Fibroblast of lung (primary cell): ENCODE measurements around the gene SETDB1.

Source experiments
- EZH2 ChIP-seq: IDR thresholded peaks from 2 replicates; pipeline ENCODE4 v1.5.1; 2012; ENCODE audit warnings: low read length, control low read depth, mild to moderate bottlenecking; ENCODE audit errors: missing control alignments
- TF ChIP-seq, protein P1 (sequence below), 2 donors: IDR thresholded peaks in 1 of 2; conservative IDR thresholded peaks in 1 of 2; 1 replicate in 1 of 2; 2 replicates in 1 of 2; pipeline ENCODE4 v1.5.1; 2011 to 2012; ENCODE audit warnings: low read length in 2 of 2, control low read depth in 1 of 2, inconsistent platforms in 1 of 2, low read depth in 1 of 2, mild to moderate bottlenecking in 1 of 2

DNA sequence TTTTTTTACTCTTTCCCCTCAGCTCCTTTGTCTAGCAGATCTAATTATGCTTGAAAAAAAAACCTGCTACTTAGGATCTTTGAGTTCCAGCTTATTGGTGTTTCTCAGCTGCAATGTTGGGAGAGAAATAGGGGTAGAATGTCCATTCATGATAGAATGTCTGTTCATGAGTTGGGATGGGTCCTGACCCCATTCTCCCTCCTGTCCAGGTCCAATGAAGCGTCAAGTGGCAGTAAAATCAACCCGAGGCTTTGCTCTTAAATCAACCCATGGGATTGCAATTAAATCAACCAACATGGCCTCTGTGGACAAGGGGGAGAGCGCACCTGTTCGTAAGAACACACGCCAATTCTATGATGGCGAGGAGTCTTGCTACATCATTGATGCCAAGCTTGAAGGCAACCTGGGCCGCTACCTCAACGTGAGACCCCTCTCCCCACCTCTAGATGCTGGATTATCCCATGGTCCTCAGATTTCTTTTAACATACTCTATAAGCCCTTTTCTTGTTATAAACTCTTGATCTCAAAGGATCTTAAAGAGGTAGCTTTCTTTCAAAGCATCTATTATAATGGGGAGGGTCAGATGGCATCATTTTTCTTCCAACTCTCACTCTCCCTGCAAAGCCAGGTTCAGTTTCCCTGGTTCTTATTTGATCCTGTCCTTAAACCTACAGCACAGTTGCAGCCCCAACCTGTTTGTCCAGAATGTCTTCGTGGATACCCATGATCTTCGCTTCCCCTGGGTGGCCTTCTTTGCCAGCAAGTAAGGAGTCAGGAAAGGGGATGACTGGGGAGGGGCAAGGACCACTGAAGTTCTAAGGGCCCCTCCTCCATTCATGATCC, 37.4 kb downstream of the SETDB1 start:
- TF ChIP-seq, protein P1, sequence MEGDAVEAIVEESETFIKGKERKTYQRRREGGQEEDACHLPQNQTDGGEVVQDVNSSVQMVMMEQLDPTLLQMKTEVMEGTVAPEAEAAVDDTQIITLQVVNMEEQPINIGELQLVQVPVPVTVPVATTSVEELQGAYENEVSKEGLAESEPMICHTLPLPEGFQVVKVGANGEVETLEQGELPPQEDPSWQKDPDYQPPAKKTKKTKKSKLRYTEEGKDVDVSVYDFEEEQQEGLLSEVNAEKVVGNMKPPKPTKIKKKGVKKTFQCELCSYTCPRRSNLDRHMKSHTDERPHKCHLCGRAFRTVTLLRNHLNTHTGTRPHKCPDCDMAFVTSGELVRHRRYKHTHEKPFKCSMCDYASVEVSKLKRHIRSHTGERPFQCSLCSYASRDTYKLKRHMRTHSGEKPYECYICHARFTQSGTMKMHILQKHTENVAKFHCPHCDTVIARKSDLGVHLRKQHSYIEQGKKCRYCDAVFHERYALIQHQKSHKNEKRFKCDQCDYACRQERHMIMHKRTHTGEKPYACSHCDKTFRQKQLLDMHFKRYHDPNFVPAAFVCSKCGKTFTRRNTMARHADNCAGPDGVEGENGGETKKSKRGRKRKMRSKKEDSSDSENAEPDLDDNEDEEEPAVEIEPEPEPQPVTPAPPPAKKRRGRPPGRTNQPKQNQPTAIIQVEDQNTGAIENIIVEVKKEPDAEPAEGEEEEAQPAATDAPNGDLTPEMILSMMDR (conservative IDR thresholded peaks at IDR 0.05 in 1 of 2, IDR thresholded peaks at IDR 0.05 in 1 of 2; ENCODE audit: low read depth in 1 of 2, low read length in 2 of 2): no peak
- no peak for TF ChIP-seq EZH2
